HUDEP-2 (cell line): ENCODE results near the gene TECPR1.

Experiments used
- DNase-seq, 76 experiments: peaks; one replicate each; lab custom pipeline; 2025; ENCODE audit not compliant: unreplicated experiment in 76 of 76; lab: John Stamatoyannopoulos, UW

The TECPR1 gene

DNA sequence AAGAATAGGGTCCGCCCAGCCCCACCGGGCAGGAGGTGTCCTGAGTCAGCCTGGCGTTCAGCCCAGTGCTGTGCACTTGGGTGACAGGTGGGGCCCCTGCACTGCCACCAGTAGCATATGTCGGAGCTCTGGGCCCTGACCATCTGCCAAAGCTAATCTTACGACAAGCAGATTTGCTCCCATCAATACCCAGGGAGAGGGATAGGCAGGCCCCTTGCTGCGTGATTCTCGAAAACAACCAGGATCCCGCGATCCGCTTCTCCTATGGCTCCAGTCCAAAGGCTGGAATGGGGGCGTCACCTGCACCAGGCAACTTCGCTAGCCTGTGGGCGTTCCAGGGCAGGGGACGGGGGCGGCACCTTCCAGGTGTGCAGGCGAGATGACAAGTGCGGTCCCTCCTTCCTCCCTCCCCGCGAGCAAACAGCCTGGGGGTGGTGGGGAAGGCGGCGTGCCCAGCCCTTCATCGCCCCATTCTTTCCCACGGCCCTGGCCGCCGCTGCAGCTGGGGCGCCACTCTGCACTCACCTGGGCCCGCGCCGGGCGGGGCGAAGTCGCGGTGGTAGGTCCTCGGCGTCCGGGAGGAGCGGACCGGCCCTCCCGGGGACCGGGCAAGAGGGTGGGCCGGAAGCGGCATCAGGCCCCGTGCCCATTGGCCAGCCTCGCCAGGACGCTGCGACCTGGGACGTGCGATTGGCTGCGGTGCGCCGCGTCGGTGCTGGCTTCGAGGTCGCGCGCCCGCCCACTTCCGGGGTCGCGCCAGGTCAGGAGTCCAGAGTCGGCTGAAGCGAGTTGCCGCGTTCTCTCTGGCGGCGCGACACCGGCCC lies at the start of gene TECPR1:
TECPR1 (minus strand) TSS at position 632 of the 824 bp plus-strand sequence. CDS start 6,086 bp downstream, outside the sequence.
- peak in 74 of 76 experiments; percentile 21 to 93 (median 82) for DNase-seq

DNA sequence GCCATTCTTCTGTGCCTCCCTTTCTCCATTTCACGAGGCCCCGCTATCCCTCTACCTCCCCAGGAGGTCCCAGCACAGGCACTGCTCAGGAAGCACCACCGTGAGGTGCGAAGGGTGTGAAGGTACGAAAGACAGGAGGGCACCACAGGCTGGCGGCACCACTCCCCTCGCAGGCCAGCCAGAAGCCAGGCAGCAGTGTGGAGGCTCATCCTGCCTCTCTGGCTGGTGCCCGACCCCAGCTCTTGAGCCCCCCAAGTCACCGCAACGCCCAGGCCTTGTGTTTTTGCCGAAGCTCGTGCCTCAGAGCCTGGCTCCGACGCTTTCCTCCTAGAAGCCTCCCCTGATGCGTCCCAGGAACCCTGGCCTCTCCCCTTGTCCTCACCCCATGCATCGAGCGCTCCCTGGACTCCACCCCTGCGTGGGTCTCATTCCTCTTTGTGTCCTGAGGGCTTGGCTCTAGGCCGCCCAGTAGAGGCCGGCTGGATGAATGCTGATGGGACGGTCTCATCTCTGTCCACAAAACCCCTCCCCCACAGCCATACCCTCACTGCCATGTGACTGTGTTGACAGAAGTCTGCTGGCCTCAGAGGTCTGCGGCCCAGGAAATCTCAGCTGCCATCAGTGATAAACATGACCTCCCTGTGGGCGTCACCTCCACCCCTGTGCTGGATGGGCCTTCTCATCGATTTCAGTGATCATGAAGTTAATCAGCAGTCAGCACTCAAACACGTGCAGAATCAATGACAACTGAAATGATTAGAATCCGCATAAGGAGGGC lies 48.8 kb upstream of the TECPR1 start:
- peak in 14 of 76 experiments; percentile 4 to 46 (median 21) for DNase-seq

DNA sequence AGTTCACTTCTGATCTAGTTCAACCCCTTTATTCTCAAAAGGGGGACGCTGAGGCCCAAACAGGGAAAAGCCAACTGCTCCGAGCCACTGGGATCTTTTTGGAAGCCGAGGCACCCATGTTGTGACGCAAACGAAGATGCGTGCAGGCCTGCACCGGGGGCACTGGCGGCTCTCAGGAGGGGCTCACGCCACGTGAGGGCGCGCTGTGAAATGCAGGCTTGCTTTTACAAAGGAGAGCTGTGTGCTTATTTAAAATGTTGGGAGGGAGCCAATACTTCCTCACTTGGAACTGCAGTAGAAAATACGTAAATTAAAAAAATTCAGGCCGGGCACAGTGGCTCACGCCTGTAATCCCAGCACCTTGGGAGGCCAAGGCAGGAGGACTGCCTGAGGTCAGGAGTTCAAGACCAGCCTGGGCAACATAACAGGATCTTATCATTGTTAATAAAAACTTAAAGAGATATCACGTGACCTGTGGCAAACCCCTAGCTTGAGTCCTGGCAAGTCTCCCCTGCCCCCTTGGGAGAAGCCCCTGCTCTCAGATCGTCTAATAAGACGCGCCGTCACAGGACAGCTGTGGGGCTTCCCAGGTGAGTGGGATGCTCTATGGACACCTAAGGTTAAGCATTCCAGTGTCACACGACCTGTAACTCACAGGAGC lies 45.7 kb upstream of the TECPR1 start:
- no peak for DNase-seq

GRCh38 chr7:98296833-98297232 lies 44.8 kb upstream of the TECPR1 start:
- no peak for DNase-seq

DNA sequence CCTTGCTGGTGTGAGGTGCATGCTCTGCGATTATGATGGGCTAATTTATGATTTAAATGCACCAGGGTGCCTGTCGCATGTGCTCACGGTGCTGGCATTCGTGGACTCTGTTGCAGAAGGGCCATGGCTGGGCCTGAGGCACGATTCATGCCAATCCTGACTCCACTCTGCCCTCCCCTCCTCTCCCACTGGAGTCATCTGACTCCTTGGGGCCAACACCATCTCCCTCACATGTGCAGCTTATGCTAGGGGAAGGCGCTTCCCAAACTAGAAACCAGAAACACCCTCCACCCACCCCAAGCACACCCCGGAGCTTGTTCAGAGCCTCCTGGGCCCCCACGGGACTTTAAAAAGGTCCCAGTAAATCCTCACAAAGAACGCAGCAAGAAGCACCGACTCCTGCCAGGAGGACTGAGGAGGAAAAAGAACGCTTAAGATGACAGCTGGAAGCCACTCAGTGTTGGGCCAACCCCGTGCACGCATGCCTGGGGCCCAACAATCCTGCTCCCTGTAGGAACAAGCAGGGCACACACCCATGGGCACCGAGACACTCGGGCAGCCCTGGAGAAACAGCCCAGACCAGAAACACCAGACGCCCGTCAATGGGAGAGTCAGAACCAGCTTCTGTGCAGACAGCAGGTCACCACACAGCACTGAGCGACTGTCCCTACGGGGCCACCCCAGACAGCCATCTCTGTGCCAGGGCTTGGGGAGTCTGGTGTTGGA lies 43.6 kb upstream of the TECPR1 start:
- DNase-seq, result no peak

DNA sequence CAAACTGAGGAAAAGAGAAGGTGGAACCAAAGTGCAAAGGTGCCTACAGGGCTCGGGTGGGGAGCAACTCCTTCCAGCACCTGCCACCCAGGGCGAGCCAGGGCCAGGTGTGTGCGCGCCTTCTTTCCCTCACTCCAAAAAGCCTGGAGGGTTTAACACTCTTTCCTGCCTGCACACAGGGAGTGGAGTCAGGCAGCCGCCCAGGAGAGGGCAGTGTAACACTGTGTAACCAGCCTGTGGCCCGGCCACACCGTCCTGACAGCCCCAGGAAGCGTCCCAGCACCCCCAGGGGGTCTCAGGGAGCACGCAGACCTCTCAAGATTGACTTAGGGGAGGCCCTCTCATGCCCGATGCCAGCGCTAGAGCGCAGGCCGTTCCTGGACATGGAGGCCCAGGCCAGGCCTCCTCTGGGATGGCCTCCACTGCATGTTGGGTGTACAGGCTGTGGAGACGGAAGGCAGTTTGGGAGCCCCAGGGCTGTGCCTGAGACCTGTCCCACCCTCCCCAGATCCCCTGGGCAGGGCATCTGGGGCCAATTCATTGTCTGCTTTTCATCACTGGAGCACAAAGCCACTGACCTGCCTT lies 42.9 kb upstream of the TECPR1 start:
- DNase-seq, result peak in 45 of 76 experiments; percentile 5 to 63 (median 26)

- no peak for DNase-seq
Observed at GRCh38 chr7:98294326-98294725, 42.3 kb upstream of the TECPR1 start.

GRCh38 chr7:98293746-98294145 lies 41.7 kb upstream of the TECPR1 start:
- DNase-seq, result no peak

DNA sequence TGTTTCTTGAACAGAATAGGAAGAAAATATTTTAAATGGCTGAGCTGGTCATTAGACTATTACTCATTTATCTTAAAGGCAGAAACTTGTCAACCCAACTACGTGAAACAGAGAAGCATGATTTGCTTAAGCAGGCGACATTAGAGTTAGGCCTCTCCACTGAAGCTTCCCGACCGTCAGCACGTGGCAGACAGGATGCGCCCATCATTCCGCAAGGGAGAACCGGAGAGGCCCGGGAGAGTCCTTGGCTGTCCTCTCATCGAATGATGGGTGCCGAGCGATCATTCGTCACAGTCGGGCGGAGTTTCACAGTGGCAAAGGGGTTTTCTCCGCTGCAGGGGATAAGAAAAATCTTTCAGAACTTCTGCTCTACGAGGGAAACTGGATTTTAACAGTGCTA lies 41.2 kb upstream of the TECPR1 start:
- DNase-seq, result no peak

DNA sequence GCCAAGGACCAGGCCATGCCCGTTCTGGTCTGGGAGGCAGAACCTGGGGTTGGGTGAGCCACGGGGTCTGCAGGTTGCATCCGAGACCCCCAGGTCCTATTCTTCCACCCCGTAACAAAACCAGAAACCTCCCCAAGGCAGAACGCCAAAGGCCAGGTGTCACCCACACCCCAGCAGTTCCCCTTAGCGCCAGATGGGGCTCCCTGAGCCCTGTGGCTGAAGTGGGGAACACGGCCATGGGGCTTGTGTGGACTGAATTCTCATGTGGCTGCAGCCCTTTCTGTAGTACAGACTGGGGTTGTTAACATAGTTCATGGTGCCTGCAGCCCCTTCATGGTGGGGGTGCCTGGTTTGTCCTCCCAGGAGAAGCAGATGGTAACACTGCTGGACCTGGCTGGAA lies 39.7 kb upstream of the TECPR1 start:
- DNase-seq, result no peak

DNA sequence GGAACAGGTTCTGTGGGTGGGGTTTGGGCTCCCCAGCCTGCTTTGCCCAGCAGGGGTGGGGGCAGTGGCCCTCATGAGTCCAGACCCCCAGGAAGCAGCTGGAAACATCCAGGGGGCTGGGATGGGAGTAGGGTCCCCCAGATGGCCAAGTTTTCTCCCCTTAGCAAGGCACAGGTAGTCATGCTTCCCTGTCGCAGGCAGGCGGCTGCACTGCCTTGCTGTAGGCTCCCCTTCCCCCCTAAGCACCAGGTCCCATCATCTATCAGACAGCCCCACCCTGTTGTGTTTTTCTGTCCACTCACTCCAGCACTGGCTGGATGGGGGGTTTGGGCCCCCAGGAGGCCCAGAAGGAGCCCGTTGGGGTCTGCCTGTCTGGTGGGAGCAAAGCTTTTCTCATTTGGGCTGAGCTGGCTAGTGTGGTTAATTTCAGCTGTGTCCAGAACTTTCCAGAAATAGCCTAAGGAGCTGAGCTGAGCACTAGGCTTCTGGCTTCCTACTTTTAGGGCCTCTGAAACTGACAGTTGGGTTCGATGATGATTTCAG lies 37.4 kb upstream of the TECPR1 start:
- DNase-seq, result no peak

DNA sequence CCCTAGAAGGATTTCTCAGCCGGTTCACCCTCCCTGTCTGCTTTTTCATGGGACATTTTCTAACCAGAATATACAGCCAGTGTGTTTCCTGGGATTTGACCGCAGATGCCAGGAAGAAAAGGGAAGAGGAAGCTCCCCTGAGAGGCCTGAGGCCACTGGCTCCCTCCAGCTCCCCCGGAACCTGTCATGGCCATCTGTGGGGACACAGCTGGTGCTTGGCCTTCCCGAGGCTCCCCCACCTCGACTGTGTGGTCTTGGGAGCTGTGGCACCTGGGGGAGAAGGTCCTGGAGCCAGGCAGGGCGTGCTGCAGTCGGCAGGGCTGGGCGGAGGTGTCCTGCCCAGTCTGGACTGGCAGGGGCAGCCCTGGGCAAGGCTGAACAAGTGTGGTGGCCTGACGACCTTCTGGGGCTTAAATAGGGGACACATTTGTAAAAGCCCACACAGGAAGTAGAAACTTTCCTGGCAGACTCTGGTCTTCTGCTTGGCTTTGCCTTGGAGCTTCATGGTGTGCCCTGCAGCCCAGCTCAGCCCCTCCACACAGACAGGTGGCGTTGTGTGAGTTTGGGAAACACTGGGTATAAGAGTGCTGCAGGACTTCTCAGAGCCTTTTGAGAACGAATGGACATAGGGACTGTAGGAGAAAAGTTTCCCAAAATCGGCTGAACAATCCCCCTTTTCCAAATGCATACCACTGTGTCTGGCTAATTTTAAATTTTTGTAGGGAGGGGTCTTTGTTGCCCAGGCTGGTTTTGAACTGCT lies 36.2 kb upstream of the TECPR1 start:
- no peak for DNase-seq

GRCh38 chr7:98287486-98287959 lies 35.5 kb upstream of the TECPR1 start:
- DNase-seq, result no peak

GRCh38 chr7:98286701-98287485 lies 34.9 kb upstream of the TECPR1 start:
- DNase-seq, result no peak

DNA sequence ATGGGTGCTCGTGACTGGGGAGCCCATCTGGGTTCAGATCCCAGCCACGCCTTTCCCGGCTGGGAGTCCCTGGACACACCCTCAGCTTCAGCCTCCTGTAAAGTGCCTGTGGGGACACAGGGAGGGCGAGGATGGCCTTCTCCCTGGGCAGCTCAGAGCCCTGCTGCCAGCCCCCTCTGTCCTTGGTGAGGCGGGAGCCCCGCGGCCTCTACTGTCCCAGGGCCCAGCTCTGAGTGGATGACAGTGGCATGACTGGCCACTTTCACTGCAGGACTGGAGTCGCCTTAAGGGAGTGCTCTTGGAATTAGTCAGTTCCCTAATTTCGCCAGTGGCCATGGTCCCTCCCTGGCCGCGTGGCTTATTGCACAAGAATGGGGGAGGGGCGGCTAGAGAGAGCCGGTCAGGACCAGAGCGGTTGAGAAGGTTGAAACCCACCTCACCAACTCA lies 34.1 kb upstream of the TECPR1 start:
- no peak for DNase-seq

- DNase-seq, result no peak
Observed at GRCh38 chr7:98285157-98286092, 33.4 kb upstream of the TECPR1 start.

GRCh38 chr7:98284335-98285036 lies 32.5 kb upstream of the TECPR1 start:
- DNase-seq, result no peak
